Breast epithelium (tissue), 4 donors: ENCODE data around the gene TMEM231. TPM values are rescaled to one million over a fixed set of nuclear protein-coding genes. Genes with fewer than 3 reads are reported as not detected.
A peak's percentile ranks its signal among the peaks of the same experiment; 100 is the strongest.

Experiments used
- DNase-seq, 2 donors: peaks; one replicate each; pipeline ENCODE4 v3.0.0-alpha.2; 2019; ENCODE audit warnings: low spot score in 2 of 2
- H3K27ac ChIP-seq, 2 donors: fragments of 200-600 bp; sonication (generic) in 1 of 2; one replicate each; pipeline ENCODE4 v1.5.1; 2016 to 2019; ENCODE audit warnings: mild to moderate bottlenecking in 1 of 2
- H3K27me3 ChIP-seq, 2 donors: fragments of 200-600 bp; sonication (generic) in 1 of 2; one replicate each; pipeline versions ENCODE4 v1.5.1 to v1.6.0; 2017 to 2019; ENCODE audit warnings: control low read depth in 1 of 2, mild to moderate bottlenecking in 1 of 2
- H3K36me3 ChIP-seq: fragments of 200-600 bp; one replicate; pipeline ENCODE4 v1.5.1; 2019
- H3K4me1 ChIP-seq, 2 donors: fragments of 200-600 bp; sonication (generic); one replicate each; pipeline ENCODE4 v1.5.1; 2016 to 2019; ENCODE audit warnings: control low read depth in 1 of 2
- H3K4me3 ChIP-seq, 3 donors: fragments of 200-600 bp; sonication (generic); 1 replicate in 2 of 3; 2 replicates in 1 of 3; pipeline ENCODE4 v1.5.1; 2016 to 2019; ENCODE audit warnings: mild to moderate bottlenecking in 3 of 3, moderate library complexity in 2 of 3
- H3K9me3 ChIP-seq, 2 donors: fragments of 200-600 bp; sonication (generic) in 1 of 2; one replicate each; pipeline ENCODE4 v1.5.1; 2016 to 2019; ENCODE audit warnings: control low read depth in 1 of 2
- CTCF ChIP-seq, 3 donors: fragments of 450-650 bp; IDR thresholded peaks; one replicate each; pipeline ENCODE4 v1.5.1; 2016 to 2017; ENCODE audit warnings: antibody characterized with exemption in 3 of 3, mild to moderate bottlenecking in 3 of 3, moderate library complexity in 3 of 3
- POLR2A ChIP-seq: fragments of 450-650 bp; IDR thresholded peaks from one replicate; pipeline ENCODE4 v1.6.1; 2016; ENCODE audit warnings: antibody characterized with exemption, mild to moderate bottlenecking, moderate library complexity
- POLR2AphosphoS5 ChIP-seq, 3 donors: sonication (generic); formaldehyde crosslinking; IDR thresholded peaks; one replicate each; pipeline ENCODE4 v1.6.1; 2017; ENCODE audit warnings: antibody characterized with exemption in 3 of 3
- intact Hi-C: fragments of 100-400 bp; cut with DNase I; formaldehyde crosslinking; loops from one replicate; pipeline ENCODE4 v1.15.1; 2023; ENCODE audit warnings: low total_unique reads
- total RNA-seq, 3 donors: library from RNA; depleted of rRNA; stranded (reverse); fragments of >200 nt; gene quantifications; one replicate each; pipeline ENCODE4 v1.1.0, GENCODE V29; 2016

TMEM231 gene
- total RNA-seq, result 1 to 10 TPM; 6.6 to 9.8 (median 7.0) TPM

- peak; percentile 20 for TF ChIP-seq POLR2A
- peak in 1 of 3 donors; percentile 74 for TF ChIP-seq POLR2AphosphoS5 (IDR thresholded peaks at IDR 0.05)
- TF ChIP-seq CTCF (IDR thresholded peaks at IDR 0.05), result no peak
- H3K27me3 ChIP-seq, result no peaks in the 10 kb centered on the region
- peak; percentile 96 for DNase-seq
- peak within 1 kb of the TSS; percentile 67 to 82 (median 81) for H3K4me3 ChIP-seq
- no peaks in the 10 kb centered on the region for H3K4me1 ChIP-seq
- H3K9me3 ChIP-seq, result no peaks in the 10 kb centered on the region
- no peaks in the 10 kb centered on the region for H3K36me3 ChIP-seq
- peak within 1 kb of the TSS; percentile 88 to 90 for H3K27ac ChIP-seq
- intact Hi-C loops, result no loop called here
Observed at GRCh38 chr16:75555707-75556430, at the start of gene TMEM231. Gene TMEM231, minus strand, starts transcription at chr16:75556252. Its CDS starts 43 bp downstream, at chr16:75556209.

- intact Hi-C loops, result no loop called here
- H3K27ac ChIP-seq, result no peak overlapping the region
- no peak for DNase-seq
- TF ChIP-seq POLR2A (no peak), CTCF (IDR thresholded peaks at IDR 0.05) (no peak), POLR2AphosphoS5 (IDR thresholded peaks at IDR 0.05) (no peak)
- H3K27me3 ChIP-seq, result no peaks in the 10 kb centered on the region
- no peaks in the 10 kb centered on the region for H3K9me3 ChIP-seq
- no peak overlapping the region for H3K4me3 ChIP-seq
- H3K4me1 ChIP-seq, result no peaks in the 10 kb centered on the region
- peaks cover 17% of the 10 kb centered on the region for H3K36me3 ChIP-seq
Observed at GRCh38 chr16:75603241-75603640, 47.2 kb upstream of the TMEM231 start.

GRCh38 chr16:75599452-75600277 lies 43.6 kb upstream of the TMEM231 start:
- Histone ChIP-seq H3K9me3 (no peaks in the 10 kb centered on the region), H3K36me3 (peaks cover 12% of the 10 kb centered on the region), H3K27ac (no peak overlapping the region), H3K27me3 (no peaks in the 10 kb centered on the region), H3K4me1 (no peaks in the 10 kb centered on the region), H3K4me3 (no peak overlapping the region)
- no peak for DNase-seq
- TF ChIP-seq POLR2A, result no peak
- no peak for TF ChIP-seq CTCF (IDR thresholded peaks at IDR 0.05)
- no peak for TF ChIP-seq POLR2AphosphoS5 (IDR thresholded peaks at IDR 0.05)
- intact Hi-C loops, result no loop called here

GRCh38 chr16:75593825-75594820 lies 38.1 kb upstream of the TMEM231 start:
- Histone ChIP-seq H3K4me3 (no peak overlapping the region), H3K36me3 (no peaks in the 10 kb centered on the region), H3K4me1 (no peaks in the 10 kb centered on the region), H3K27ac (peak overlapping the region in 1 of 2 donors; percentile 34), H3K9me3 (no peaks in the 10 kb centered on the region), H3K27me3 (no peaks in the 10 kb centered on the region)
- TF ChIP-seq POLR2A (no peak), CTCF (IDR thresholded peaks at IDR 0.05) (no peak), POLR2AphosphoS5 (IDR thresholded peaks at IDR 0.05) (no peak)
- no peak for DNase-seq
- intact Hi-C loops, result no loop called here
